GM19035 (cell line): ENCODE results near the gene OR51G2.
"Not testable (repeated sequence)": the region's sequence is repeated elsewhere in the genome, so short reads cannot be mapped to it uniquely, and the experiment has no call there.

Experiments
- ATAC-seq: cut with Tn5 transposase; IDR thresholded peaks from one replicate; pipeline ENCODE4 v1.9.1; 2021; ENCODE audit not compliant: unreplicated experiment

The OR51G2 gene, protein sequence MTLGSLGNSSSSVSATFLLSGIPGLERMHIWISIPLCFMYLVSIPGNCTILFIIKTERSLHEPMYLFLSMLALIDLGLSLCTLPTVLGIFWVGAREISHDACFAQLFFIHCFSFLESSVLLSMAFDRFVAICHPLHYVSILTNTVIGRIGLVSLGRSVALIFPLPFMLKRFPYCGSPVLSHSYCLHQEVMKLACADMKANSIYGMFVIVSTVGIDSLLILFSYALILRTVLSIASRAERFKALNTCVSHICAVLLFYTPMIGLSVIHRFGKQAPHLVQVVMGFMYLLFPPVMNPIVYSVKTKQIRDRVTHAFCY

DNA sequence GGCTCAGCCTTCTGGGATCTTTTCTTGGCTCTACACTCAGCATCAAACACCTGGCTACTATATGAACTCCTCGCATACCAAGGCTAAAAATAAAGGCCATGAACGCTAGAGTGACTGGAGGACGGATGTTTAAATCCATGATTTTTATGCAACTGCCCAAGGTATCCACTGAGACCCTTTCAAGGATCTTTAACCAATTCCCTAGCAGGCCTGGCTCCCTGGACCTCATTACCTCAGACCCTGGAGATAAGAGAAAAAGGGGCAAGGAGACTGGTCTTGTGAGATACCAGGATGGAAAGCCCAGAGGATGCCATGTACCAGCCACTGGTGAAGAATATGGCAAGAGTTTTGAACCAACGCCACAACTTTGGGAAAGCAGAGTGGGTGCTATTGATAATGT, at the start of gene OR51G2:
Gene OR51G2, minus strand, starts transcription at position 101 of the 400 bp plus-strand sequence. CDS start 3,687 bp downstream, outside the sequence.
- no peak for ATAC-seq

DNA sequence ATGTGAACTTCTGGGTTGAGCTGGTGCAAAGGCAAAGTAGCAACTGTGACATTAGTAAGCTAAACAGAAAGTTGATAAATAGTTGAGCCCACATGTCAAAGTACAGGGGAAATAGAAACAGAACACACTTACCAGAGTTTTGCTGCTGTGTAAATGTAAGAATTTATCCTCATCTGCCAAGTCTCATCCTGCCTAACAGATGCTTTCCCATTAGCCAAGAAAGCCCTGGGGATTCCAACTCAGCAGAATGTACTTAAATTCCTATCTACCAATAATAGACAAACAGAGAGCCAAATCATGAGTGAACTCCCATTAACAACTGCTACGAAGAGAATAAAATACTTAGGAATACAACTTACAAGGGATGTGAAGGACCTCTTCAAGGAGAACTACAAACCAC, 43.7 kb upstream of the OR51G2 start:
- no peak for ATAC-seq

DNA sequence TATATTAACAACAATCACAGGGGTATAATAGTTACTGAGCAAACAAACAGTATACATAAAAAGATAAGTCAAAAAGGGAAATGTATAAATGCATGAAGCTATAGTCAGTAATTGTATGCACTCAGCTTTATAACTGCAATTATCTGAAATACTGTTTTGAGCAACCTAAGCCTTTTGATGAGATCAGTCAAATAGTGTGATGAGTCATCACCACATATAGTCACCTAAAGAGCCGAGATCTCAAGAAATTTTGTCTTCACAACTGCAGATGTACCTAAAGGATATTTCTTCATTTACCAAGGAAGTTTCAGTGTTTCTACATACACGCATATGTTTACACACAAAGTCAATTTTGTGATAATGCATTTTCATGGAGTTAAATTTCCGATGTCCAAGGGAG, 41.7 kb upstream of the OR51G2 start:
- no peak for ATAC-seq

DNA sequence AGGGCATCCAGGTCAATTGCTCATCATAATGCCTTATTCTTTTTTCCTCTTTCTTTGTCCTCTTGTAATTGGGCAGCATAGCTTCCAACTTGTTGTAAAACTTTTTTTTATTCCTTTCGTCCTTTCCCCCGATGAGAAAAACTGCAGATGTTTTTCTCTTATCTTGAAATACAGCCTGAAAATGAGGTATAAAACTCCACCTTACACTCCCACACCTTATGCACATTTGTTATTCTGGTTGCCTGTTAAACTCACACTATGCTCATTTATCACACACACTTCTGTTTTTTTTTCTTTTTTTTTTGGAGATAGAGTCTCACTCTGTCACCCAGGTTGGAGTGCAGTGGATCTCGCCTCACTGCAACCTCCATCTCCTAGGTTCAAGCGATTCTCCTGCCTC, 38.2 kb upstream of the OR51G2 start:
- ATAC-seq: no peak

DNA sequence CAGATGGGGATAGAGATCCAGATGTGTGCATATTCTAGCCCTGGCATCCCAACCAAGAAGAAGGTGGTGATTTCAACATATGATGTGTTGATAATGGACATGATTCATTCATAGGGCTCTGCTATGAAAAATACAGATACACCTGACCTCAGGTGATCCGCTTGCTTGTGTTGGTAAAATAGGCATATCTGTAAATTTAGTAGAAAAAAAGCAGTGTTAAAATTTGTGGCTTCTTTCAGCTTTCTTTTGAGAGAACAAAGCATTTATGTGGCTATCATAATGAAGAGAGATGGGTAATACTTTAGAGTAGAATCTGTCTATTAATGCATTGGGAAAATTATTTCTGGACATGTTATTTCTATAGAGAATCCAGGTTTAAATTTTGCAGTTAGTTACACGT, 36.5 kb upstream of the OR51G2 start, which contains the start of gene OR51A2:
Gene OR51A2, minus strand, starts transcription at position 101 of the 400 bp plus-strand sequence. Its CDS starts 0 bp downstream, at position 101.
- not testable (repeated sequence) for ATAC-seq

DNA sequence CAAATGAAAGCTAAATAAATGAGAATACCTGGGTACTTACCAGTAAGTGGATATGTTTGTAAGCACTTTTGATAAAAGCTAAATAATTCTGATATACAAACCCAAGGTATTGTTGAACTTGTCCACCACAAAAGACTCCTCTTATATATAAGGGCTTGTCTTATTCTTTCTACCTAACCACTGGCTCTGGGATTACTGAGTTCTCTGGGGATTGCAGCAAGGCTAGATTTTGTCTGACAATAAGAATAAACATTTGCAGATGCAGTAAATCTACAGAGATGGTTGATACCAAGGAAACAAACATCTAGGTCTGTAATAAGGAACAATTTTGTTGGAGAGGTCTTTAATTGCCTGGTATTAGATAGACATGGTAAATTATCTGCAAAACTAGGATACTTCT, 28.4 kb upstream of the OR51G2 start, which contains the start of gene OR51A4:
Gene OR51A4, minus strand, starts transcription at position 101 of the 400 bp plus-strand sequence. CDS start 505 bp downstream, outside the sequence.
- no peak for ATAC-seq

DNA sequence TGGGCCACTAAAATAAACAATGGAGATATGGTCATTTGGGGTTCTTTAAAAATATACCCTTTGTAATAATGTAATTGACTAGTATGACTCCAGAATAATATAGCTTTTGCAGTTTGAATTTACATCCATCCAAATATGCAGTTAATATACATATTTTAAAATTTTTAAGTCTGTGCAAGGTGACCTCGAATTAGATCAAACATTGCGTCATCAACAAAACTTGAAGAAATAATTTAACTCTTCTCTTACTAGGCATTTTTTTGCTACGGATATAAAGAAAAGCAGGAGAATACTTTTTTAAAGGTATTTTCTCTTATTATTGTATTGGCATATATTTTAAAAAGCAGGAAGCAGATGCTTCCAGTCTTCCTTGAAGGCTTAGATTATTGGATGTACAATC, 17.6 kb upstream of the OR51G2 start:
- no peak for ATAC-seq

DNA sequence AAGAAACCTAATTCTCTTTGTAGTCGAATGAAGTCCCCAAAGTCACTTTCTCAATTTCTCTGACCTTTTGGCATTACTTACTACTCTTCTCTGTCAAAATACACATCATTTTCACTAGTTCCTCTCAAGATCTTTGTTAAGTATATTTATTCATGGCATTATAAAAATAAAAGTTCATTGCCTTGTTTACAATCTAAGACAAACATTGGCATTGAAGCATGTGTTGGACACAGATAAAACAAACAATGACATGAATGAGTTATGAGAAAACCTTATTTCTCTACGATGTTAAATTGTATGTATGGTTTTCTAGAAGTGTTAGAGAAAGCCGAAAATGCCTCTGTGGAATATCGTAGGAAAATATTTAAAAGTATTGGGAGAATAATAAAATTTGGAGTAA, 13.6 kb upstream of the OR51G2 start:
- no peak for ATAC-seq

DNA sequence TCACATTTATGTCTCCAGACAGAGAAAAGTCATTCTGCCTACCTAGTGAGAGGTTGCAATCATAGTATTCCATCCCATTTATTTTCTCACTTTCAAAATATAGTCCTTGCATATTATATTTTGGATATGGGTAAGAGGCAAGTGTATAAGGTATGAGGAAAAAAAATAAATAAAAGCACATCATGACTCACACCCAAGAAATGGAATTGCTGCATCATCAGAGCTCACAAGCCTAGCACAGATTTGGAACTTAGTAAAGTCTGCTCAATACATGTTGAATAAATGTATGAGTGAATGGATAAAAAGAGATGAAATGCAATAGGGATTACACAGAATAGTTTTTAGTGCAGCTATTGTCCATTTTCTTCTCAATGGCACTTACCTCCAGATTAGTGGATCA, 7.5 kb upstream of the OR51G2 start:
- ATAC-seq: no peak

DNA sequence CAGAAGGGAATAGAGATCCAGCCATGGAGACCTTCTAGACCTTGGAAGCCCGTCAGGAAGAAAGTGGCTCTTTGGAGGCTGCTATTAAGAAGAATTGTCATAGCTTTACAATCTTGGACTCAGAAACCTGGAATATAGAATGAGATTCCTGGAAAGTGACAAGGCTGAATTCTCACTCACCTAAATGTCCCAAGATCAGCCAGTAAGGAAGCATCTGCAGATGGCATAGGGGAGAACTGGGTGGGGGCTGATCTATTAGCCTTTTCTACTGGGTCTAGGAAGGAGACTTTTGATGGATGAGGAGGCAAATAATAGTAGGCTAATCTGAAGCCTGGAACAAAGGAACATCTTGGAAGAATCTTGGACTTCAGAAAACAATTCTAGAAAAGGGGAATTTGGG, 5.1 kb upstream of the OR51G2 start, which contains the start of gene OR51G1:
Gene OR51G1, minus strand, starts transcription at position 101 of the 400 bp plus-strand sequence. Its CDS starts 0 bp downstream, at position 101.
- no peak for ATAC-seq

DNA sequence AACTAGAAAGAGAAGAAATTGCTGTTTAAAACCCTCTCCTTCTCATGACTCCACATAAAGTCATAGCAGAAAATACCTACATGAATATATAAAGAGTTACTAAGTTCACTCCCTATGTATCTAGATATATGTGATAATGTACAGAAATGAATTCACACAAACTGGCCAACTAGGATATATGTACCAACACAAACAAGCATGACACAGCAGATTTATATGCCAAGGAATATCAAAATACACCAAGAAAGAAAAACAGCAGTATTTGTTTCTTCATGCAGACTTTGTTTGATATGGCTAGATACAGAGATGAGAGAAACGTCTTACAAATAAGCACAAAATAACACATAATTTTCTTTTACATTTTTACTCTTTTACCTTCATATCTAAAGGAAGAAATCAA, 3.2 kb upstream of the OR51G2 start:
- no peak for ATAC-seq

DNA sequence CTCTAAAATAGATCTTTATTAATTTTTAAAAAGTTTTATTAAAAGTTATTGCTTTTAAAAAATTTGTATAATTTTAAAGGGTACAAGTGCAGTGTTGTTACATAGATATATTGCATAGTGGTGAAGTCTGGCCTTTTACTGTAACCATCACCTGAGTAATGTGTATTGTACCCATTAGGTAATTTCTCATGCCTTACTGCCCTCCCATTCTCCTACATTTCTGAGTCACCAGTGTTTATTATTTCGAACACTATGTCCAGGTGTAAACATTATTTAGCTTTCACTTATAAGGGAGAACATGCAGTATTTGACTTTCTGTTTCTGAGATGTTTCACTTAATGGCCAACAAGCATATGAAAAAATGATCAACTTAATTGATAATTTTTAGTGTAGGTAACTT, 2.6 kb upstream of the OR51G2 start:
- ATAC-seq: no peak

DNA sequence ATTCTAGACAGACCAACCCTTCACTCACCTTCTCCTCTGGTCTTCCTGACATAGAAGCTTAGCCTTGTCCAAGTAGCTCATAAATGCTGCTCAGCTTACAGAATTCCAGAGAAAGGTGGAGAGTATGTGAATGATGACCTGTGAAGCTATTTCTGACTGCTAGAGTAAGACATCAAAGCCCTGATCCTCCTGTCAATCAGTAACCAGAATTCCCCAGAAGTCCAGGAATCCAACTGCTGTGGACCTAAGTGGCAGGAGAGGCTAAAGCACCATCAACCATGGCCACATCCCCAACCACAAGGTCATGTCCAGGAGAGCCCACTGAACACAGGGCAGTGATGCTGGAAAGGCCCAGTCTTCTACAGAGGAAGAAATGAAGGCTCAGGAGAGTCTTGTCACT, 2.6 kb downstream of the OR51G2 start:
- no peak for ATAC-seq

DNA sequence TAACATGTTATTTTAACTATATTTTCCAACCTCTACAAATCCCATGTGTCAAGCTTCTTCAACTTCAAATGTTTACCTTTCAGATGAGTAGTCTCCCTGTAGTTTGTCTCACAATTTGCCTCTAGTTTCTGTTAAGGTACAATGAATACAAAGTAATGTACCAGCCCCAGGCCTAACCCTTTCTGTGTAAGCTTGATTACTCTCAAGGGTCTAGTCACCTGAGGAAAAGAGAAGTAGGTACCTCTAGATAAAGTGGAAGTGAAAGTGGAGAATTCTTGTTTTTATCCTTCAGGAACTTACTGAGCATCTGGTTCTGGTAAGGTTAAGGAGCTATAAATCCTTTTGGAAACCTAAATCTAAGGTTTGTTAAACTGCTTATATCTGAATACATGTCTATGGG, 15.7 kb downstream of the OR51G2 start, which contains the start of gene OR51A7:
Gene OR51A7, plus strand, starts transcription at position 300 of the 400 bp plus-strand sequence. CDS start 3,587 bp downstream, outside the sequence.
- no peak for ATAC-seq

DNA sequence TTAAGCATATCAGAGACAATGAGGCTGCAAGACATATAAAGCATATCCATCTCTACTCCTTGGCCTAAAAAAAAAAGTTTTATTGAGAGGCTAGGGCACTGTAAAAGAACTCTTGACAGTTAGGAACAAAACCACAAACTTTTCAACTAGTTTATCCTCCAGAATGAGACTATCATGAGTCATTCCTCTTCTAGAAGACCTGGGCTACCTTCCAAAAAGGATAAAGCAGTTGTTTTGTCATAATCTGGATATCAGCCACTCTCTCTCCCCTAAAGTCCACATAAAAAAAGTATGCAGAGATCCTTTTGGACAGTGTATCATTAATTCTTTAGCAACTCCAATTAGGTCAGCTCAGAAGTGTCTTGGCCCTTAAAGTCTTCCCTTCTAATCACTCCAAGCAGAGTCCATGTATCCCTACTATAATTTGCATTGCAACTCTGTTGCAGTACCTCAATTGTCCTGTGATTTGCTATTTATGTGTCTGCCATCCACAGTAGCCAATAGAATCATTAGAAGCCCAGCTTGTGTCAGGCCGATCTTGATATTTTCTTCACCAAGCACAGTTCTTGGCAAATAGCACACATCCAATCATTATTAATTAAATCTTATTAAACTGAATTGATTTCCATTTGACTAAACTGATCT, 27.0 kb downstream of the OR51G2 start:
- ATAC-seq: no peak

DNA sequence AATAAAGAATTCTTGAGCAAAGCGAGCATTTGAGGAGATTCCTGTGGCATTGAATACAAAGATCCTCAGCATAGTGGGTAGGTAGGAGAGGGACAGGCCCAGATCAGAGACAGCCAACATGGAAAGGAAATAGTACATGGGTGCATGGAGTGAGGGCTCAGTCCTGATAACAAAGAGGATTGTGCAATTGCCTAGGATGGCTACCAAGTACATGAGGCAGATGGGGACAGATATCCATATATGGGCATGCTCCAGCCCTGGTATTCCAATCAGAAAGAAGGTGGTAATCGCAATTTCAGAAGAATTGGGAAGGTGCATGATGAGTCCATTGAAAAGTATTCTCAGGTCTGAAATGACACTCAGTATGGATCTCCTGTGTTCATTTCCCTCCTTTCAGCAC, 28.9 kb downstream of the OR51G2 start:
- ATAC-seq: no peak

DNA sequence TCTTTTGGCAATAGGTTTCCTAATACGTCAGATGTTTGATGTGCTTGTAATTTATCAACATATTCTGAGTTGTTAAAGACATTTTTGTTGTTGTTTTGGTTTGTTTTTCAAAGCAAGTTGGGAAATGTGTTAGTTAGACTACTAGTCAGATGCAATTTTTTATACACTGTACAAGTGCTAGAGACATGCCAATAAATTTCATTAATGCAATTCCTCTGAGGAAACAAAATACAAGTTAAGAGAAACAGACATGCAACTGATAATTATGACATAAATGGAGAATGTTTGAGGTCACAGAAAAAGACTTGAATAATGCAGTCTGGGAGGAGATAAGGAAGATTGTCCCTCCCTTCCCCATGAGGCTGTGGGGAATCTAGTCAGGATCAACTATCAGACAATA, 31.6 kb downstream of the OR51G2 start:
- ATAC-seq: no peak

DNA sequence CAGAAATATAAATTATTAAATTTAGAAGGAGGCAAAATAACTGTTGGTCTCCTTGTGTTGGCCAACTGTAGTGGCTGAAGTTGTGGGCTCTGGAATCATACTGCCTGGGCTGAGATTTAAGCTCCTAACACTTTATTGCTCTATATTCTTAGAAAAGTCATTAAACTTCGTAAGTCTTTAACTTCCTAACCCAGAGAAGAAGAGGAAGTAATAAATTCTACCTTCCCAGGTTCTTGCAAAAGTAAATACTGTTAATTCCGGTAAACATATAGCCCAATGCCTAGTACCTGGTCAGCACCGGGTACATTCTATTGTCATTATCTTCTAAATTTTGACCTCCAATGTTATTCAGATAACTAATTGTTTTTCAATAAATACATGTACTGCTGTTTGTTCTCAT, 33.0 kb downstream of the OR51G2 start:
- no peak for ATAC-seq

DNA sequence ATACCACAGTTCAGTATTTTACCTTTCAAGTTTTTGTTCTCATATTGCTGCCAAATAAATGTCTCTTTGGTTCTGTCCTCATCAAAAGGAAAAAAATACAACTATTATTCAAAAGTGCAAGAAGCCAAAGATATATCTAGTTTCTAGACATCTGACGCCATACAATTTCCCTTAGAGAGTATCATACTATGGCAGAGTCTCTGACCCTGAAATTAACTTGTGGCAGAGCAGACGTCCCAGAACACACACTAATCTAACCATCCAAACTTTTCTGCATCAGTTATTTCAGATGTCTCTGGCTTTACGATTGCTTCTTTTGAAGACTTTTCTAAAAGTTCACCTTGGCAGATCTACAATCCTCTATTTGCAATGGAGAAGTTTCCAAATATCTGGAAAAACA, 34.8 kb downstream of the OR51G2 start:
- no peak for ATAC-seq

DNA sequence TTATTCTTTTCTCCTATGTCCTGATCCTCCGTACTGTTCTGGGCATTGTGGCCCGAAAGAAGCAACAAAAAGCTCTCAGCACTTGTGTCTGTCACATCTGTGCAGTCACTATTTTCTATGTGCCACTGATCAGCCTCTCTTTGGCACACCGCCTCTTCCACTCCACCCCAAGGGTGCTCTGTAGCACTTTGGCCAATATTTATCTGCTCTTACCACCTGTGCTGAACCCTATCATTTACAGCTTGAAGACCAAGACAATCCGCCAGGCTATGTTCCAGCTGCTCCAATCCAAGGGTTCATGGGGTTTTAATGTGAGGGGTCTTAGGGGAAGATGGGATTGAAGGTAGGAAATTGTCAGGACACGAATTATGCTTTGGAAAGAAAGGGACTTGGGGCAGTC, 36.6 kb downstream of the OR51G2 start:
- ATAC-seq: no peak

DNA sequence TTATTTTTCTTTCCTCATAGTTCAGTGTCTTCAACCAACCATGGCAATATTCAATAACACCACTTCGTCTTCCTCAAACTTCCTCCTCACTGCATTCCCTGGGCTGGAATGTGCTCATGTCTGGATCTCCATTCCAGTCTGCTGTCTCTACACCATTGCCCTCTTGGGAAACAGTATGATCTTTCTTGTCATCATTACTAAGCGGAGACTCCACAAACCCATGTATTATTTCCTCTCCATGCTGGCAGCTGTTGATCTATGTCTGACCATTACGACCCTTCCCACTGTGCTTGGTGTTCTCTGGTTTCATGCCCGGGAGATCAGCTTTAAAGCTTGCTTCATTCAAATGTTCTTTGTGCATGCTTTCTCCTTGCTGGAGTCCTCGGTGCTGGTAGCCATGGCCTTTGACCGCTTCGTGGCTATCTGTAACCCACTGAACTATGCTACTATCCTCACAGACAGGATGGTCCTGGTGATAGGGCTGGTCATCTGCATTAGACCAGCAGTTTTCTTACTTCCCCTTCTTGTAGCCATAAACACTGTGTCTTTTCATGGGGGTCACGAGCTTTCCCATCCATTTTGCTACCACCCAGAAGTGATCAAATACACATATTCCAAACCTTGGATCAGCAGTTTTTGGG, 37.2 kb downstream of the OR51G2 start, which contains the start of gene OR51T1:
Gene OR51T1, plus strand, starts transcription at position 41 of the 641 bp plus-strand sequence. Its CDS starts 0 bp downstream, at position 41.
- ATAC-seq: no peak

DNA sequence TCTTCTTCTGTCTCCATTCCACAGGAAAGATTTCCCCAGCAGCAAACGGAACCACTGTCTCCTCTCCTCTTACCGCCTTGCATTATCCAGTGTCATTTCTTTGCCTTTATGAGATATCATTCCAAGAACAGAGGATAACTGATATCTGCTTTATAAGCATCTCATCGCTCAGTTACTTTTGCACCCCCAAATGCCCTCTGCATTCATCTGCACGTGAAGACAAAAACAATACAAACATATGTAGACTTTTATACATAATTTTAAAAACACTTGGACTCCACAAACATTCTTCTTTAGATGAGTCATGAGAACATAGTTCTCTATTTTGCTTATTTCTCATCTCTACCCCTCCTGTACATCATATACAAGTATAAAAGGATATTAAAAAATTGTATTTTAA, 38.0 kb downstream of the OR51G2 start:
- ATAC-seq: no peak
